ENCODE measurements around the gene SSC4D.

Gene SSC4D

GRCh38 chr7:76372984-76373833, 36.3 kb downstream of the SSC4D start:
- H3K27me3 ChIP-seq (ENCODE audit: insufficient read depth, poor library complexity, severe bottlenecking), result no peaks in the 10 kb centered on the region
- no peak overlapping the region for H3K4me3 ChIP-seq (replicated peaks; ENCODE audit: insufficient read depth, low read length)
- no peak overlapping the region for H3K27ac ChIP-seq (replicated peaks)
- TF ChIP-seq POLR2AphosphoS5 (IDR thresholded peaks at IDR 0.05; ENCODE audit: low read depth) (no peak), REST (IDR thresholded peaks at IDR 0.05; ENCODE audit: insufficient replicate concordance, low read depth) (no peak), GABPA (IDR thresholded peaks at IDR 0.05; ENCODE audit: low read depth) (no peak), CTCF (IDR thresholded peaks at IDR 0.05; ENCODE audit: insufficient read depth, low read length) (no peak), SPI1 (IDR thresholded peaks at IDR 0.05; ENCODE audit: borderline replicate concordance, low read depth) (no peak)
- DNase-seq (ENCODE audit: low read depth in 1 of 2, low spot score in 1 of 2), result peak in 1 of 2 experiments; percentile 14

GRCh38 chr7:76371396-76371795, 38.1 kb downstream of the SSC4D start:
- Histone ChIP-seq H3K27ac (replicated peaks) (no peak overlapping the region), H3K27me3 (ENCODE audit: insufficient read depth, poor library complexity, severe bottlenecking) (no peaks in the 10 kb centered on the region), H3K4me3 (replicated peaks; ENCODE audit: insufficient read depth, low read length) (no peak overlapping the region)
- no peak for TF ChIP-seq CTCF (IDR thresholded peaks at IDR 0.05; ENCODE audit: insufficient read depth, low read length)
- no peak for TF ChIP-seq POLR2AphosphoS5 (IDR thresholded peaks at IDR 0.05; ENCODE audit: low read depth)
- no peak for TF ChIP-seq SPI1 (IDR thresholded peaks at IDR 0.05; ENCODE audit: borderline replicate concordance, low read depth)
- TF ChIP-seq REST (IDR thresholded peaks at IDR 0.05; ENCODE audit: insufficient replicate concordance, low read depth), result no peak
- no peak for TF ChIP-seq GABPA (IDR thresholded peaks at IDR 0.05; ENCODE audit: low read depth)
- no peak for DNase-seq (ENCODE audit: low read depth in 1 of 2, low spot score in 1 of 2)

- TF ChIP-seq GABPA (IDR thresholded peaks at IDR 0.05; ENCODE audit: low read depth), result no peak
- TF ChIP-seq POLR2AphosphoS5 (IDR thresholded peaks at IDR 0.05; ENCODE audit: low read depth), result no peak
- TF ChIP-seq CTCF (IDR thresholded peaks at IDR 0.05; ENCODE audit: insufficient read depth, low read length), result no peak
- no peak for TF ChIP-seq REST (IDR thresholded peaks at IDR 0.05; ENCODE audit: insufficient replicate concordance, low read depth)
- TF ChIP-seq SPI1 (IDR thresholded peaks at IDR 0.05; ENCODE audit: borderline replicate concordance, low read depth), result no peak
- DNase-seq (ENCODE audit: low read depth in 1 of 2, low spot score in 1 of 2), result no peak
- H3K27ac ChIP-seq (replicated peaks), result no peak overlapping the region
- H3K4me3 ChIP-seq (replicated peaks; ENCODE audit: insufficient read depth, low read length), result no peak overlapping the region
- no peaks in the 10 kb centered on the region for H3K27me3 ChIP-seq (ENCODE audit: insufficient read depth, poor library complexity, severe bottlenecking)
These were observed 40.5 kb downstream of the SSC4D start for GRCh38 chr7:76369018-76369417.

Data from HL-60 (cell line).